Measurements from ENCODE around the gene NYNRIN.

DNA sequence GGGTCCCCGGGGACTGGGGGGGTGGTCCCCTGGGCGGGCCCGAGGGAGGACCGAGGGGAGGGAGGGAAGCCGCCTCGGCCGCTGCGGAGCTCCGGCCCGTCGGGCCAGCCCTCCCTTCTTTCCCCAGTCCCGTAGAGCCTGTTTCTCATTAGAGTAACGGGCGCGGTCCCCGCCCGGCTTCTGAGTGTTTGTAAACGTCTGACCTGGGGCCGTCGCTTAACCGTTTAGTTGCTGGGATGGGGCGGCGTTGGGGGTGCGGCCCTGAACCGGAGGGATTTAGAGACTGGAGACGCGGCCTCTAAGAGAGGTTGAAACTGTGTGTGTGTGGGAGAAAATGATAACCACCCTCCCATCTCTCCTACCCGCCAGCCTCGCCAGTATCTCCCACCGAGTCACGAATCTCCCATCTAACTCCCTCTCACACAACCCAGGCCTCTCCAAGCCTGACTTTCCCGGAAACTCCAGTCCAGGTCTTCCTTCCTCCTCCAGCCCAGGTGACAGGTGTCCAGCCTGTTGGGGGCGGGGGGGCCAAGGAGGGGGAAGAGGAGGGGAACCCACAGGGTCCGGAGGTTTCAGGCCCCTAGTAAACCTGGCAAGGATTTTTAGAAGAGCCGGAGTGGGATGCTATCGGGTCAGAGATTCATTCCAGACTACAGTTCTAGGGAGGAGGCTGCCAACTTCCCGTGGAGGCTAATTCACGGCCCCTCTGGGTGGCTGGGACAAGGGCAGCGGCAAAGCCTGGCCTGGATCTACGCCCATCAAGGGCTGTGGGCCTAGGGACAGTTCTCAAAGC is 31.9 kb upstream of the NYNRIN start:
- TF ChIP-seq POLR2A (IDR thresholded peaks at IDR 0.05), result peak; percentile 49 to 60
- TF ChIP-seq, protein P1, sequence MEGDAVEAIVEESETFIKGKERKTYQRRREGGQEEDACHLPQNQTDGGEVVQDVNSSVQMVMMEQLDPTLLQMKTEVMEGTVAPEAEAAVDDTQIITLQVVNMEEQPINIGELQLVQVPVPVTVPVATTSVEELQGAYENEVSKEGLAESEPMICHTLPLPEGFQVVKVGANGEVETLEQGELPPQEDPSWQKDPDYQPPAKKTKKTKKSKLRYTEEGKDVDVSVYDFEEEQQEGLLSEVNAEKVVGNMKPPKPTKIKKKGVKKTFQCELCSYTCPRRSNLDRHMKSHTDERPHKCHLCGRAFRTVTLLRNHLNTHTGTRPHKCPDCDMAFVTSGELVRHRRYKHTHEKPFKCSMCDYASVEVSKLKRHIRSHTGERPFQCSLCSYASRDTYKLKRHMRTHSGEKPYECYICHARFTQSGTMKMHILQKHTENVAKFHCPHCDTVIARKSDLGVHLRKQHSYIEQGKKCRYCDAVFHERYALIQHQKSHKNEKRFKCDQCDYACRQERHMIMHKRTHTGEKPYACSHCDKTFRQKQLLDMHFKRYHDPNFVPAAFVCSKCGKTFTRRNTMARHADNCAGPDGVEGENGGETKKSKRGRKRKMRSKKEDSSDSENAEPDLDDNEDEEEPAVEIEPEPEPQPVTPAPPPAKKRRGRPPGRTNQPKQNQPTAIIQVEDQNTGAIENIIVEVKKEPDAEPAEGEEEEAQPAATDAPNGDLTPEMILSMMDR (IDR thresholded peaks at IDR 0.05), result no peak
